ENCODE data around the gene NDUFA11.

Gene NDUFA11

GRCh38 chr19:5948752-5949564 is 45.4 kb upstream of the NDUFA11 start:
- no peak for TF ChIP-seq CTCF (IDR thresholded peaks at IDR 0.05; ENCODE audit: extremely low read depth, missing control alignments)
- no peak for DNase-seq (ENCODE audit: low spot score)

GRCh38 chr19:5947435-5947834 is 43.8 kb upstream of the NDUFA11 start:
- DNase-seq (ENCODE audit: low spot score): no peak
- TF ChIP-seq CTCF (IDR thresholded peaks at IDR 0.05; ENCODE audit: extremely low read depth, missing control alignments): no peak

- TF ChIP-seq CTCF (IDR thresholded peaks at IDR 0.05; ENCODE audit: extremely low read depth, missing control alignments): no peak
- no peak for DNase-seq (ENCODE audit: low spot score)
Measured at GRCh38 chr19:5943623-5944022, 40.0 kb upstream of the NDUFA11 start.

- TF ChIP-seq CTCF (IDR thresholded peaks at IDR 0.05; ENCODE audit: extremely low read depth, missing control alignments): no peak
- no peak for DNase-seq (ENCODE audit: low spot score)
Measured at GRCh38 chr19:5943045-5943444, 39.5 kb upstream of the NDUFA11 start.

GRCh38 chr19:5941673-5942072 is 38.1 kb upstream of the NDUFA11 start:
- no peak for DNase-seq (ENCODE audit: low spot score)
- TF ChIP-seq CTCF (IDR thresholded peaks at IDR 0.05; ENCODE audit: extremely low read depth, missing control alignments): no peak

GRCh38 chr19:5940260-5941208 is 36.9 kb upstream of the NDUFA11 start:
- DNase-seq (ENCODE audit: low spot score): no peak
- TF ChIP-seq CTCF (IDR thresholded peaks at IDR 0.05; ENCODE audit: extremely low read depth, missing control alignments): no peak

GRCh38 chr19:5937550-5937949 is 34.0 kb upstream of the NDUFA11 start:
- no peak for TF ChIP-seq CTCF (IDR thresholded peaks at IDR 0.05; ENCODE audit: extremely low read depth, missing control alignments)
- DNase-seq (ENCODE audit: low spot score): no peak

All from GM20000 (cell line).